HepG2 (cell line): ENCODE results near the gene HARBI1. TPM values are rescaled to one million over a fixed set of nuclear protein-coding genes. Genes with fewer than 3 reads are reported as not detected.

Experiments used
- ATAC-seq: fragments of 200-7000 bp; cut with Tn5 transposase; 3 replicates; pipeline ENCODE4 v1.9.1; 2020; ENCODE audit warnings: mild to moderate bottlenecking, moderate library complexity
- BruUV-seq: library from RNA; stranded (reverse); fragments of 400-500 nt; replicated peaks from 2 replicates; lab custom pipeline; 2021; lab: Mats Ljungman, UMichigan
- CTCF ChIA-PET: fragments of 300-600 bp; formaldehyde crosslinking; extraction: SDS; loops from one replicate; lab custom pipeline; 2021; ENCODE audit warnings: low total read pairs, inconsistent platforms, low intra/inter-chr PET ratio; lab: Yijun Ruan, JAX
- POLR2A ChIA-PET: fragments of 350-600 bp; sonication (Branson Sonifier 250); formaldehyde crosslinking; loops from one replicate; lab custom pipeline; 2020; ENCODE audit warnings: antibody characterized with exemption, inconsistent platforms; lab: Yijun Ruan, JAX
- DNase-seq: peaks from one replicate; pipeline ENCODE4 v3.0.0-alpha.2; 2015; ENCODE audit warnings: low spot score
- FAIRE-seq: peaks from 3 replicates; lab custom pipeline; 2011; peaks lifted over from hg19 to GRCh38; lab: Jason Lieb, UNC
- H2AFZ ChIP-seq: one replicate; pipeline ENCODE4 v1.6.1; 2011; ENCODE audit warnings: low read length, inconsistent platforms
- H3K27ac ChIP-seq: fragments of 300-600 bp; 3 replicates; pipeline ENCODE4 v1.8.0; 2011; ENCODE audit warnings: mixed run types, mild to moderate bottlenecking, mixed read lengths, low read length, inconsistent platforms; ENCODE audit not compliant: insufficient read depth; ENCODE audit errors: extremely low read length
- H3K27me3 ChIP-seq, 2 experiments: fragments of 200-600 bp in 1 of 2; 2 replicates in 1 of 2; 3 replicates in 1 of 2; pipeline versions ENCODE4 v1.6.0 to v1.8.0; 2011; ENCODE audit warnings: low read length in 2 of 2, mild to moderate bottlenecking in 2 of 2, moderate library complexity in 2 of 2, inconsistent platforms in 1 of 2; ENCODE audit not compliant: insufficient read depth in 2 of 2, control insufficient read depth in 1 of 2
- H3K36me3 ChIP-seq, 2 experiments: fragments of 200-600 bp in 1 of 2; replicated peaks in 1 of 2; 2 replicates in 1 of 2; 3 replicates in 1 of 2; pipeline versions ENCODE4 v1.5.1 to v1.8.0; 2011; ENCODE audit warnings: low read length in 2 of 2, inconsistent platforms in 1 of 2; ENCODE audit not compliant: insufficient read depth in 2 of 2, control insufficient read depth in 1 of 2
- H3K4me1 ChIP-seq: 2 replicates; pipeline ENCODE4 v1.5.1; 2012; ENCODE audit warnings: low read length, inconsistent platforms; ENCODE audit not compliant: insufficient read depth
- H3K4me2 ChIP-seq: 2 replicates; pipeline ENCODE4 v1.6.0; 2011; ENCODE audit warnings: low read depth, low read length, inconsistent platforms
- H3K4me3 ChIP-seq, 3 experiments: fragments of 200-600 bp in 1 of 3; sonication (generic), shearing (Covaris generic) in 1 of 3; replicated peaks in 1 of 3; 2 replicates each; pipeline ENCODE4 v1.5.1; 2011 to 2016; ENCODE audit warnings: low read length in 3 of 3, inconsistent platforms in 2 of 3, low read depth in 2 of 3, mild to moderate bottlenecking in 2 of 3, control low read depth in 1 of 3, mixed read lengths in 1 of 3; ENCODE audit not compliant: insufficient read depth in 1 of 3
- H3K79me2 ChIP-seq: one replicate; pipeline ENCODE4 v1.6.1; 2011; ENCODE audit warnings: low read length, inconsistent platforms; ENCODE audit not compliant: insufficient read depth
- H3K9ac ChIP-seq: 2 replicates; pipeline ENCODE4 v1.6.0; 2011; ENCODE audit warnings: mild to moderate bottlenecking, low read depth, low read length, inconsistent platforms; ENCODE audit not compliant: insufficient read depth
- H3K9me3 ChIP-seq: 2 replicates; pipeline ENCODE4 v1.5.1; 2012; ENCODE audit warnings: mild to moderate bottlenecking, low read length
- H4K20me1 ChIP-seq: 2 replicates; pipeline ENCODE4 v1.6.0; 2011; ENCODE audit warnings: inconsistent platforms, mild to moderate bottlenecking, low read length, moderate library complexity; ENCODE audit not compliant: insufficient read depth
- HDAC6 ChIP-seq: fragments of 200-600 bp; sonication (generic); IDR thresholded peaks from 2 replicates; pipeline ENCODE4 v1.7.0; 2017; ENCODE audit warnings: mild to moderate bottlenecking, antibody characterized with exemption, low read length, low read depth
- KDM3A ChIP-seq: IDR thresholded peaks from 2 replicates; pipeline ENCODE4 v1.6.1; 2018; ENCODE audit warnings: low read depth, missing compliant biosample characterization
- MXI1 ChIP-seq: IDR thresholded peaks from 3 replicates; pipeline ENCODE4 v1.6.1; 2012; ENCODE audit warnings: low read depth, low read length, inconsistent platforms, borderline replicate concordance
- NFKBIZ ChIP-seq: IDR thresholded peaks from 2 replicates; pipeline ENCODE4 v1.6.1; 2018; ENCODE audit warnings: missing genetic modification reagents, missing compliant biosample characterization
- SALL1 ChIP-seq: sonication (generic); formaldehyde crosslinking; IDR thresholded peaks from 2 replicates; pipeline ENCODE4 v1.8.0; 2022; ENCODE audit warnings: mild to moderate bottlenecking, missing genetic modification reagents
- TEAD3 ChIP-seq: optimal IDR thresholded peaks from 2 replicates; pipeline ENCODE3; 2016; ENCODE audit warnings: borderline replicate concordance
- TFDP2 ChIP-seq: sonication (generic); formaldehyde crosslinking; IDR thresholded peaks from 2 replicates; pipeline ENCODE4 v1.4.0; 2020; ENCODE audit warnings: missing genetic modification reagents
- ZBTB3 ChIP-seq: sonication (generic); formaldehyde crosslinking; IDR thresholded peaks from 2 replicates; pipeline ENCODE4 v1.4.0; 2020; ENCODE audit warnings: low read depth, mild to moderate bottlenecking, moderate library complexity, missing genetic modification reagents, borderline replicate concordance
- ZNF280B ChIP-seq: sonication (generic); formaldehyde crosslinking; IDR thresholded peaks from 2 replicates; pipeline ENCODE4 v1.5.0; 2020; ENCODE audit warnings: missing genetic modification reagents, mild to moderate bottlenecking, borderline replicate concordance
- ZNF609 ChIP-seq: sonication (generic); formaldehyde crosslinking; IDR thresholded peaks from 2 replicates; pipeline ENCODE4 v1.4.0; 2020; ENCODE audit warnings: mild to moderate bottlenecking, missing genetic modification reagents, borderline replicate concordance
- ZNF709 ChIP-seq: sonication (generic); formaldehyde crosslinking; IDR thresholded peaks from 2 replicates; pipeline ENCODE4 v1.5.0; 2020; ENCODE audit warnings: mild to moderate bottlenecking, missing genetic modification reagents
- ZNF790 ChIP-seq: sonication (generic); formaldehyde crosslinking; IDR thresholded peaks from 2 replicates; pipeline ENCODE4 v1.8.0; 2022; ENCODE audit warnings: missing genetic modification reagents, mild to moderate bottlenecking, borderline replicate concordance
- ZUFSP ChIP-seq: sonication (generic); formaldehyde crosslinking; IDR thresholded peaks from 2 replicates; pipeline ENCODE4 v1.9.0; 2021; ENCODE audit warnings: missing genetic modification reagents, mild to moderate bottlenecking, borderline replicate concordance
- WGBS: methylation state at CpG from one replicate; pipeline ENCODE4 v1.1.6; 2017; ENCODE audit warnings: low lambda C conversion rate; 5-methylcytosine and 5-hydroxymethylcytosine counted together
- in situ Hi-C: cut with HindIII; loops from 2 replicates; pipeline ENCODE4 v1.10.0; 2017; ENCODE audit warnings: low pct_unique_long_range_greater_than_20kb; ENCODE audit not compliant: extremely low pct_ligation_motif_present
- intact Hi-C: fragments of 100-400 bp; cut with micrococcal nuclease; formaldehyde crosslinking; loops from one replicate; pipeline ENCODE4 v1.10.0; 2022; ENCODE audit not compliant: unreplicated experiment
- polyA plus RNA-seq, 8 experiments: library from polyadenylated mRNA; depleted of rRNA in 3 of 8; stranded (reverse) in 7 of 8; unstranded in 1 of 8; fragments of >200 nt; fragmentation: Illumina TruSeq in 4 of 8; extraction: Trizol in 4 of 8; gene quantifications; 2 replicates each; pipeline versions ENCODE4 v1.2.1 to v1.2.3, GENCODE V29; 2011 to 2016; ENCODE audit warnings: low read depth in 4 of 8, missing spikeins in 1 of 8, mixed read lengths in 1 of 8; ENCODE audit not compliant: insufficient read depth in 1 of 8
- total RNA-seq, 5 experiments: library from RNA; depleted of rRNA; stranded (reverse); fragments of >200 nt; fragmentation: Illumina TruSeq; extraction: Trizol; gene quantifications; 2 replicates each; pipeline ENCODE4 v1.2.3, GENCODE V29; 2016; ENCODE audit warnings: low read depth in 1 of 5

The HARBI1 gene
- total and polyA plus RNA-seq, 2 of the 13 experiments (the other 11 are each of a cell fraction or from before 2014, with no cell fraction given) = 2.5 to 4.8 TPM

- no peak for FAIRE-seq
- in situ Hi-C loops = no loop called here
These were observed 48.3 kb upstream of the HARBI1 start for GRCh38 chr11:46665356-46665755.

More at GRCh38 chr11:46665356-46665755, 48.3 kb upstream of the HARBI1 start:
- no peak overlapping the region for H3K27ac ChIP-seq
- no peaks in the 10 kb centered on the region for H3K79me2 ChIP-seq
- CTCF ChIA-PET = no interaction called here
- intact Hi-C loops = no loop called here
- BruUV-seq = no TSS peak
- no peaks in the 10 kb centered on the region for H3K27me3 ChIP-seq
- TF ChIP-seq KDM3A (CRISPR knock-in tag) = no peak
- TF ChIP-seq ZUFSP (CRISPR knock-in tag) = no peak
- no peak for TF ChIP-seq NFKBIZ (CRISPR knock-in tag)
- no peak for TF ChIP-seq ZNF790 (CRISPR knock-in tag)
- no peak for TF ChIP-seq ZNF609
- no peak for TF ChIP-seq SALL1 (CRISPR knock-in tag)
- TF ChIP-seq MXI1 = no peak
- no peak for TF ChIP-seq TFDP2 (CRISPR knock-in tag)
- TF ChIP-seq TEAD3 (CRISPR knock-in tag) = no peak
- no peak for TF ChIP-seq HDAC6
- no peak for TF ChIP-seq ZNF709
- no peak for TF ChIP-seq ZBTB3 (CRISPR knock-in tag)
- TF ChIP-seq ZNF280B (CRISPR knock-in tag) = no peak
- H3K36me3 ChIP-seq = peaks cover 38 to 87% of the 10 kb centered on the region in 2 experiments
- POLR2A ChIA-PET = interaction anchor here (0.7 kb wide), 1 partner anchor 51 kb away, joined by 3 read pairs; no protein-coding TSS in a partner anchor
- no peaks in the 10 kb centered on the region for H4K20me1 ChIP-seq
- H2AFZ ChIP-seq = no peak overlapping the region
- no peak for ATAC-seq
- H3K9ac ChIP-seq = no peak overlapping the region
- WGBS = 100% methylated on average over 1 of the region's 1 CpG
- no peaks in the 10 kb centered on the region for H3K4me1 ChIP-seq
- no peak overlapping the region for H3K4me3 ChIP-seq
- no peaks in the 10 kb centered on the region for H3K9me3 ChIP-seq
- no peak overlapping the region for H3K4me2 ChIP-seq
- no peak for DNase-seq
